Measurements from ENCODE around the gene HRK. TPM values are rescaled to one million over a fixed set of nuclear protein-coding genes. Genes with fewer than 3 reads are reported as not detected.

The HRK gene
- total and polyA plus RNA-seq, 2 donors, result 0.05 to 0.53 TPM

- Histone ChIP-seq H3K36me3 (ENCODE audit: insufficient read depth) (no peaks in the 10 kb centered on the region), H3K4me1 (ENCODE audit: insufficient read depth) (no peaks in the 10 kb centered on the region), H3K27ac (ENCODE audit: low read depth) (no peak overlapping the region), H3K4me3 (ENCODE audit: low read depth, low read length) (no peak overlapping the region)
- no peak for DNase-seq (ENCODE audit: extremely low spot score)
- WGBS, result 64% methylated on average over 4 of the region's 4 CpGs
These were observed 10.9 kb downstream of the HRK start for GRCh38 chr12:116870306-116870705.

GRCh38 chr12:116867523-116867922, 13.7 kb downstream of the HRK start:
- no peak for DNase-seq (ENCODE audit: extremely low spot score)
- Histone ChIP-seq H3K27ac (ENCODE audit: low read depth) (no peak overlapping the region), H3K4me3 (ENCODE audit: low read depth, low read length) (no peak overlapping the region), H3K4me1 (ENCODE audit: insufficient read depth) (no peaks in the 10 kb centered on the region), H3K36me3 (ENCODE audit: insufficient read depth) (no peaks in the 10 kb centered on the region)
- WGBS, result 88% methylated on average over 2 of the region's 2 CpGs

- H3K36me3 ChIP-seq (ENCODE audit: insufficient read depth), result no peaks in the 10 kb centered on the region
- H3K4me3 ChIP-seq (ENCODE audit: low read depth, low read length), result no peak overlapping the region
- no peaks in the 10 kb centered on the region for H3K4me1 ChIP-seq (ENCODE audit: insufficient read depth)
- H3K27ac ChIP-seq (ENCODE audit: low read depth), result no peak overlapping the region
- DNase-seq (ENCODE audit: extremely low spot score), result no peak
- 47% methylated on average over 13 of the region's 13 CpGs for WGBS
These were observed 16.7 kb downstream of the HRK start for GRCh38 chr12:116864371-116865160.

- no peak for DNase-seq (ENCODE audit: extremely low spot score)
- no peaks in the 10 kb centered on the region for H3K36me3 ChIP-seq (ENCODE audit: insufficient read depth)
- 46% methylated on average over 6 of the region's 6 CpGs for WGBS
- no peaks in the 10 kb centered on the region for H3K4me1 ChIP-seq (ENCODE audit: insufficient read depth)
- no peak overlapping the region for H3K27ac ChIP-seq (ENCODE audit: low read depth)
- H3K4me3 ChIP-seq (ENCODE audit: low read depth, low read length), result no peak overlapping the region
These were observed 17.9 kb downstream of the HRK start for GRCh38 chr12:116863275-116863767.

GRCh38 chr12:116862167-116862566, 19.1 kb downstream of the HRK start:
- no peaks in the 10 kb centered on the region for H3K36me3 ChIP-seq (ENCODE audit: insufficient read depth)
- no peak for DNase-seq (ENCODE audit: extremely low spot score)
- 97% methylated on average over 4 of the region's 4 CpGs for WGBS
- no peak overlapping the region for H3K27ac ChIP-seq (ENCODE audit: low read depth)
- no peak overlapping the region for H3K4me3 ChIP-seq (ENCODE audit: low read depth, low read length)
- H3K4me1 ChIP-seq (ENCODE audit: insufficient read depth), result no peaks in the 10 kb centered on the region

GRCh38 chr12:116861320-116861719, 19.9 kb downstream of the HRK start:
- H3K36me3 ChIP-seq (ENCODE audit: insufficient read depth), result no peaks in the 10 kb centered on the region
- DNase-seq (ENCODE audit: extremely low spot score), result no peak
- no peak overlapping the region for H3K4me3 ChIP-seq (ENCODE audit: low read depth, low read length)
- WGBS, result 22% methylated on average over 12 of the region's 12 CpGs
- no peaks in the 10 kb centered on the region for H3K4me1 ChIP-seq (ENCODE audit: insufficient read depth)
- H3K27ac ChIP-seq (ENCODE audit: low read depth), result no peak overlapping the region

- no peak for DNase-seq (ENCODE audit: extremely low spot score)
- Histone ChIP-seq H3K4me3 (ENCODE audit: low read depth, low read length) (no peak overlapping the region), H3K36me3 (ENCODE audit: insufficient read depth) (no peaks in the 10 kb centered on the region), H3K27ac (ENCODE audit: low read depth) (no peak overlapping the region), H3K4me1 (ENCODE audit: insufficient read depth) (no peaks in the 10 kb centered on the region)
- 52% methylated on average over 3 of the region's 3 CpGs for WGBS
These were observed 21.0 kb downstream of the HRK start for GRCh38 chr12:116860263-116860662.

- no peaks in the 10 kb centered on the region for H3K36me3 ChIP-seq (ENCODE audit: insufficient read depth)
- no peaks in the 10 kb centered on the region for H3K4me1 ChIP-seq (ENCODE audit: insufficient read depth)
- no peak for DNase-seq (ENCODE audit: extremely low spot score)
- no peak overlapping the region for H3K4me3 ChIP-seq (ENCODE audit: low read depth, low read length)
- WGBS, result 39% methylated on average over 5 of the region's 5 CpGs
- no peak overlapping the region for H3K27ac ChIP-seq (ENCODE audit: low read depth)
These were observed 22.2 kb downstream of the HRK start for GRCh38 chr12:116859079-116859478.

- H3K4me3 ChIP-seq (ENCODE audit: low read depth, low read length), result no peak overlapping the region
- H3K4me1 ChIP-seq (ENCODE audit: insufficient read depth), result no peaks in the 10 kb centered on the region
- H3K27ac ChIP-seq (ENCODE audit: low read depth), result no peak overlapping the region
- DNase-seq (ENCODE audit: extremely low spot score), result no peak
- no peaks in the 10 kb centered on the region for H3K36me3 ChIP-seq (ENCODE audit: insufficient read depth)
- 74% methylated on average over 11 of the region's 11 CpGs for WGBS
These were observed 24.5 kb downstream of the HRK start for GRCh38 chr12:116856729-116857128.

GRCh38 chr12:116855744-116856470, 25.3 kb downstream of the HRK start:
- Histone ChIP-seq H3K36me3 (ENCODE audit: insufficient read depth) (no peaks in the 10 kb centered on the region), H3K27ac (ENCODE audit: low read depth) (no peak overlapping the region), H3K4me3 (ENCODE audit: low read depth, low read length) (no peak overlapping the region), H3K4me1 (ENCODE audit: insufficient read depth) (no peaks in the 10 kb centered on the region)
- 86% methylated on average over 16 of the region's 16 CpGs for WGBS
- no peak for DNase-seq (ENCODE audit: extremely low spot score)

GRCh38 chr12:116853507-116853906, 27.7 kb downstream of the HRK start:
- no peak for DNase-seq (ENCODE audit: extremely low spot score)
- H3K27ac ChIP-seq (ENCODE audit: low read depth), result no peak overlapping the region
- H3K4me1 ChIP-seq (ENCODE audit: insufficient read depth), result no peaks in the 10 kb centered on the region
- WGBS, result 55% methylated on average over 5 of the region's 5 CpGs
- H3K36me3 ChIP-seq (ENCODE audit: insufficient read depth), result no peaks in the 10 kb centered on the region
- H3K4me3 ChIP-seq (ENCODE audit: low read depth, low read length), result no peak overlapping the region

GRCh38 chr12:116852303-116852702, 28.9 kb downstream of the HRK start:
- 86% methylated on average over 6 of the region's 6 CpGs for WGBS
- DNase-seq (ENCODE audit: extremely low spot score), result no peak
- no peaks in the 10 kb centered on the region for H3K4me1 ChIP-seq (ENCODE audit: insufficient read depth)
- no peak overlapping the region for H3K4me3 ChIP-seq (ENCODE audit: low read depth, low read length)
- no peaks in the 10 kb centered on the region for H3K36me3 ChIP-seq (ENCODE audit: insufficient read depth)
- no peak overlapping the region for H3K27ac ChIP-seq (ENCODE audit: low read depth)

GRCh38 chr12:116849216-116849615, 32.0 kb downstream of the HRK start:
- WGBS, result 93% methylated on average over 23 of the region's 23 CpGs
- DNase-seq (ENCODE audit: extremely low spot score), result no peak

GRCh38 chr12:116843085-116843484, 38.2 kb downstream of the HRK start:
- Histone ChIP-seq H3K27ac (ENCODE audit: low read depth) (no peak overlapping the region), H3K4me3 (ENCODE audit: low read depth, low read length) (no peak overlapping the region), H3K4me1 (ENCODE audit: insufficient read depth) (no peaks in the 10 kb centered on the region), H3K36me3 (ENCODE audit: insufficient read depth) (no peaks in the 10 kb centered on the region)
- no peak for DNase-seq (ENCODE audit: extremely low spot score)
- WGBS, result 90% methylated on average over 6 of the region's 6 CpGs

More at GRCh38 chr12:116849216-116849615, 32.0 kb downstream of the HRK start:
- H3K27ac ChIP-seq (ENCODE audit: low read depth), result no peak overlapping the region
- no peaks in the 10 kb centered on the region for H3K4me1 ChIP-seq (ENCODE audit: insufficient read depth)
- H3K36me3 ChIP-seq (ENCODE audit: insufficient read depth), result no peaks in the 10 kb centered on the region
- no peak overlapping the region for H3K4me3 ChIP-seq (ENCODE audit: low read depth, low read length)
